ENCODE results near the gene ATG13. TPM values are rescaled to one million over a fixed set of nuclear protein-coding genes. Genes with fewer than 3 reads are reported as not detected.

ATG13 gene
- total and polyA plus RNA-seq, 2 of the 8 experiments (the other 6 are each of a cell fraction or from before 2014, with no cell fraction given): 65.0 to 77.4 TPM

- Histone ChIP-seq H3K14ac (ENCODE audit: insufficient read length) (no peak overlapping the region), H3K9ac (replicated peaks in 1 of 4; ENCODE audit: extremely low read depth in 1 of 4, low read depth in 3 of 4, low read length in 3 of 4) (no peak overlapping the region), H4K8ac (ENCODE audit: extremely low read depth, insufficient read depth, low read length) (no peak overlapping the region), H3K4ac (replicated peaks; ENCODE audit: insufficient read length, low read depth, low read length) (no peak overlapping the region), H2BK15ac (ENCODE audit: low read length) (no peak overlapping the region), H2BK12ac (ENCODE audit: low read depth, low read length) (no peak overlapping the region), H4K20me1 (replicated peaks in 1 of 2; ENCODE audit: control insufficient read depth in 1 of 2, insufficient read depth in 2 of 2, low read length in 2 of 2) (peaks cover 0 to 1% of the 10 kb centered on the region in 2 experiments), H3K18ac (ENCODE audit: extremely low read depth, low read length) (no peak overlapping the region), H3K27ac (ENCODE audit: low read depth, low read length) (no peak overlapping the region), H3K23ac (ENCODE audit: insufficient read length) (no peak overlapping the region), H3K79me2 (ENCODE audit: control insufficient read depth in 1 of 2, insufficient read depth in 2 of 2, low read length in 2 of 2) (peaks cover 0 to 58% of the 10 kb centered on the region in 2 experiments; a peak in 2 of 4 replicates), H2BK20ac (ENCODE audit: low read length) (no peak overlapping the region), H3K56ac (replicated peaks; ENCODE audit: insufficient read length, low read depth, low read length) (no peak overlapping the region), H2AFZ (ENCODE audit: low read length) (no peak overlapping the region), H3K4me3 (ENCODE audit: extremely low read depth in 1 of 4, insufficient read depth in 2 of 4, low read depth in 3 of 4, low read length in 4 of 4) (no peak overlapping the region), H2AK5ac (ENCODE audit: low read depth, low read length) (no peak overlapping the region), H4K91ac (replicated peaks; ENCODE audit: insufficient read length, low read length) (no peak overlapping the region), H4K5ac (ENCODE audit: insufficient read length, low read depth, low read length) (no peak overlapping the region), H3K4me2 (ENCODE audit: insufficient read depth in 1 of 2, low read depth in 2 of 2, low read length in 2 of 2) (no peak overlapping the region), H3K27me3 (replicated peaks in 1 of 4; ENCODE audit: control insufficient read depth in 3 of 4, extremely low read depth in 1 of 4, insufficient read depth in 3 of 4, low read length in 3 of 4) (no peaks in the 10 kb centered on the region), H3K36me3 (ENCODE audit: control insufficient read depth in 2 of 4, insufficient read depth in 4 of 4, low read length in 3 of 4) (no peaks in the 10 kb centered on the region), H2BK120ac (replicated peaks; ENCODE audit: low read depth, low read length) (no peak overlapping the region), H2BK5ac (ENCODE audit: low read depth, low read length) (no peak overlapping the region), H3K9me3 (ENCODE audit: insufficient read depth in 2 of 2, low read depth in 1 of 2, low read length in 1 of 2) (no peaks in the 10 kb centered on the region), H3K4me1 (replicated peaks in 1 of 4; ENCODE audit: control insufficient read depth in 3 of 4, insufficient read depth in 4 of 4, low read length in 3 of 4) (no peaks in the 10 kb centered on the region; a peak in 1 of 7 replicates), H3K23me2 (ENCODE audit: low read depth, low read length) (no peaks in the 10 kb centered on the region), H3K79me1 (ENCODE audit: low read depth, low read length) (no peaks in the 10 kb centered on the region)
- 87% methylated on average over 2 of the region's 2 CpGs; no CpG with 5 or more reads in 1 of the 2 experiments for WGBS, 2 experiments (ENCODE audit: extremely low coverage in 1 of 2, insufficient coverage in 1 of 2, insufficient read length in 1 of 2, insufficient replicate concordance in 2 of 2, low coverage in 1 of 2, low lambda C conversion rate in 2 of 2, missing lambda C conversion rate in 1 of 2)
- POLR2A ChIA-PET (ENCODE audit: partially characterized antibody): interaction anchor here (0.8 to 1.1 kb wide), 4 partner anchors 9 to 26 kb away, joined by 3 read pairs; partner anchors contain the start of gene AMBRA1
- FAIRE-seq (no peak), DNase-seq (ENCODE audit: low read depth in 1 of 2, low spot score in 2 of 2) (no peak)
- TF ChIP-seq ATF2 (IDR thresholded peaks at IDR 0.05; ENCODE audit: low read length) (no peak), TAF1 (IDR thresholded peaks at IDR 0.05; ENCODE audit: low read depth, low read length) (no peak), SIRT6 (IDR thresholded peaks at IDR 0.05; ENCODE audit: low read length) (no peak), SRF (IDR thresholded peaks at IDR 0.05; ENCODE audit: low read depth, low read length) (no peak), CBX5 (IDR thresholded peaks at IDR 0.05; ENCODE audit: low read depth, low read length) (no peak), RAD21 (IDR thresholded peaks at IDR 0.05 in 1 of 2, conservative IDR thresholded peaks at IDR 0.05 in 1 of 2; ENCODE audit: low read depth in 2 of 2, low read length in 2 of 2) (no peak), BACH1 (IDR thresholded peaks at IDR 0.05; ENCODE audit: low read length) (no peak), HDAC2 (IDR thresholded peaks at IDR 0.05; ENCODE audit: borderline replicate concordance in 1 of 2, low read depth in 2 of 2, low read length in 2 of 2) (no peak)
- CTCF ChIA-PET (ENCODE audit: partially characterized antibody): interaction anchor here (0.8 to 1.4 kb wide), 4 partner anchors 9 to 161 kb away, joined by 3 to 4 read pairs (median 3); no protein-coding TSS in a partner anchor
Observed at GRCh38 chr11:46570790-46571398, 46.5 kb upstream of the ATG13 start.

Measured in H1 (cell line).